ENCODE results near the gene ADAMTS3.

ADAMTS3 gene

GRCh38 chr4:72446353-72447055, 122.5 kb downstream of the ADAMTS3 start:
- TF ChIP-seq PATZ1 (CRISPR knock-in tag; IDR thresholded peaks at IDR 0.05; ENCODE audit: borderline replicate concordance) (no peak), ESRRG (CRISPR knock-in tag; IDR thresholded peaks at IDR 0.05) (no peak), ZFP3 (CRISPR knock-in tag; IDR thresholded peaks at IDR 0.05) (no peak), ZC3H10 (CRISPR knock-in tag; IDR thresholded peaks at IDR 0.05) (no peak), ZFP30 (CRISPR knock-in tag; IDR thresholded peaks at IDR 0.05) (no peak), POU6F1 (CRISPR knock-in tag; IDR thresholded peaks at IDR 0.05; ENCODE audit: borderline replicate concordance, low read depth) (no peak), CSDC2 (CRISPR knock-in tag; IDR thresholded peaks at IDR 0.05) (no peak), ZNF70 (CRISPR knock-in tag; IDR thresholded peaks at IDR 0.05) (no peak), RARB (CRISPR knock-in tag; IDR thresholded peaks at IDR 0.05) (no peak), SNAI2 (CRISPR knock-in tag; IDR thresholded peaks at IDR 0.05) (no peak), PPARA (CRISPR knock-in tag; IDR thresholded peaks at IDR 0.05; ENCODE audit: borderline replicate concordance) (no peak), BACH2 (CRISPR knock-in tag; IDR thresholded peaks at IDR 0.05; ENCODE audit: borderline replicate concordance) (no peak), TCF4 (CRISPR knock-in tag; IDR thresholded peaks at IDR 0.05; ENCODE audit: borderline replicate concordance) (no peak), OSR1 (CRISPR knock-in tag; IDR thresholded peaks at IDR 0.05) (no peak), ARNTL (CRISPR knock-in tag; IDR thresholded peaks at IDR 0.05; ENCODE audit: borderline replicate concordance, low read depth) (no peak), ZNF8 (CRISPR knock-in tag; IDR thresholded peaks at IDR 0.05) (no peak), TOX (CRISPR knock-in tag; IDR thresholded peaks at IDR 0.05; ENCODE audit: borderline replicate concordance) (no peak), ISL1 (CRISPR knock-in tag; IDR thresholded peaks at IDR 0.05) (no peak)
- TF ChIP-seq, protein P1, sequence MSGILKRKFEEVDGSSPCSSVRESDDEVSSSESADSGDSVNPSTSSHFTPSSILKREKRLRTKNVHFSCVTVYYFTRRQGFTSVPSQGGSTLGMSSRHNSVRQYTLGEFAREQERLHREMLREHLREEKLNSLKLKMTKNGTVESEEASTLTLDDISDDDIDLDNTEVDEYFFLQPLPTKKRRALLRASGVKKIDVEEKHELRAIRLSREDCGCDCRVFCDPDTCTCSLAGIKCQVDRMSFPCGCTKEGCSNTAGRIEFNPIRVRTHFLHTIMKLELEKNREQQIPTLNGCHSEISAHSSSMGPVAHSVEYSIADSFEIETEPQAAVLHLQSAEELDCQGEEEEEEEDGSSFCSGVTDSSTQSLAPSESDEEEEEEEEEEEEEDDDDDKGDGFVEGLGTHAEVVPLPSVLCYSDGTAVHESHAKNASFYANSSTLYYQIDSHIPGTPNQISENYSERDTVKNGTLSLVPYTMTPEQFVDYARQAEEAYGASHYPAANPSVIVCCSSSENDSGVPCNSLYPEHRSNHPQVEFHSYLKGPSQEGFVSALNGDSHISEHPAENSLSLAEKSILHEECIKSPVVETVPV (CRISPR knock-in tag; IDR thresholded peaks at IDR 0.05), result no peak
- TF ChIP-seq, protein P2, sequence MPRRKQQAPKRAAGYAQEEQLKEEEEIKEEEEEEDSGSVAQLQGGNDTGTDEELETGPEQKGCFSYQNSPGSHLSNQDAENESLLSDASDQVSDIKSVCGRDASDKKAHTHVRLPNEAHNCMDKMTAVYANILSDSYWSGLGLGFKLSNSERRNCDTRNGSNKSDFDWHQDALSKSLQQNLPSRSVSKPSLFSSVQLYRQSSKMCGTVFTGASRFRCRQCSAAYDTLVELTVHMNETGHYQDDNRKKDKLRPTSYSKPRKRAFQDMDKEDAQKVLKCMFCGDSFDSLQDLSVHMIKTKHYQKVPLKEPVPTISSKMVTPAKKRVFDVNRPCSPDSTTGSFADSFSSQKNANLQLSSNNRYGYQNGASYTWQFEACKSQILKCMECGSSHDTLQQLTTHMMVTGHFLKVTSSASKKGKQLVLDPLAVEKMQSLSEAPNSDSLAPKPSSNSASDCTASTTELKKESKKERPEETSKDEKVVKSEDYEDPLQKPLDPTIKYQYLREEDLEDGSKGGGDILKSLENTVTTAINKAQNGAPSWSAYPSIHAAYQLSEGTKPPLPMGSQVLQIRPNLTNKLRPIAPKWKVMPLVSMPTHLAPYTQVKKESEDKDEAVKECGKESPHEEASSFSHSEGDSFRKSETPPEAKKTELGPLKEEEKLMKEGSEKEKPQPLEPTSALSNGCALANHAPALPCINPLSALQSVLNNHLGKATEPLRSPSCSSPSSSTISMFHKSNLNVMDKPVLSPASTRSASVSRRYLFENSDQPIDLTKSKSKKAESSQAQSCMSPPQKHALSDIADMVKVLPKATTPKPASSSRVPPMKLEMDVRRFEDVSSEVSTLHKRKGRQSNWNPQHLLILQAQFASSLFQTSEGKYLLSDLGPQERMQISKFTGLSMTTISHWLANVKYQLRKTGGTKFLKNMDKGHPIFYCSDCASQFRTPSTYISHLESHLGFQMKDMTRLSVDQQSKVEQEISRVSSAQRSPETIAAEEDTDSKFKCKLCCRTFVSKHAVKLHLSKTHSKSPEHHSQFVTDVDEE (CRISPR knock-in tag; IDR thresholded peaks at IDR 0.05), result no peak
- no peak for ATAC-seq

DNA sequence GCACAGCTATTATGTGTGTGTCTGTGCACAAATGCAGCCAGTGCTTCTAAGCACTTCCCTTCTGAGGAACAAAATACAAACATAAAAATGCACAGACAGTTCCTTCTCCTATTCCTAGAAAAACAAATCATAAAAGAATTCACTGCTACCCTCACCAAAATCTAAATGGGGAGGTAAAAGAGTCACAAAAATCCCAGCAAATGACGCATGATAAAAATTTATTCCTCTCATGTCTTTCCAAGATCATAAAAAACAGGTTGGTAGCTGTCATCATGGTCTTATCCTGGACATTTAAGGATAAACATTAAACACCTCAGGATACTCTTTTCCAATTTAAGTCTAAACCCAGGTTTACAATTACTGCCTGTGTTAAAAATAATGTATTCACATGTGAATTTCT, 124.9 kb downstream of the ADAMTS3 start:
- no peak for ATAC-seq
- TF ChIP-seq GLIS3 (CRISPR knock-in tag; IDR thresholded peaks at IDR 0.05) (no peak), ZNF8 (CRISPR knock-in tag; IDR thresholded peaks at IDR 0.05) (no peak), OSR1 (CRISPR knock-in tag; IDR thresholded peaks at IDR 0.05) (no peak), PPARA (CRISPR knock-in tag; IDR thresholded peaks at IDR 0.05; ENCODE audit: borderline replicate concordance) (no peak), ZNF70 (CRISPR knock-in tag; IDR thresholded peaks at IDR 0.05) (no peak), ZNF565 (CRISPR knock-in tag; conservative IDR thresholded peaks at IDR 0.05; ENCODE audit: low read depth) (no peak), BACH2 (CRISPR knock-in tag; IDR thresholded peaks at IDR 0.05; ENCODE audit: borderline replicate concordance) (no peak), CSDC2 (CRISPR knock-in tag; IDR thresholded peaks at IDR 0.05) (no peak), TOX (CRISPR knock-in tag; IDR thresholded peaks at IDR 0.05; ENCODE audit: borderline replicate concordance) (no peak), PATZ1 (CRISPR knock-in tag; IDR thresholded peaks at IDR 0.05; ENCODE audit: borderline replicate concordance) (no peak), ZFP30 (CRISPR knock-in tag; IDR thresholded peaks at IDR 0.05) (no peak)
- TF ChIP-seq, protein P2 (CRISPR knock-in tag; IDR thresholded peaks at IDR 0.05), result no peak

Measured in SK-N-SH treated with all-trans-retinoic acid at 6 μM for 48 hours (cell line).